Measurements from ENCODE around the gene PSMB5.
A peak's percentile ranks its signal among the peaks of the same experiment; 100 is the strongest.
"Not testable (repeated sequence)": the region's sequence is repeated elsewhere in the genome, so short reads cannot be mapped to it uniquely, and the experiment has no call there.

The PSMB5 gene

GRCh38 chr14:23043145-23043544 lies 8.4 kb upstream of the PSMB5 start:
- DNase-seq = no peak

- no peak for DNase-seq
Measured at GRCh38 chr14:23042162-23042965, 7.7 kb upstream of the PSMB5 start, which contains the start of gene PSMB11. Gene PSMB11, plus strand, starts transcription at chr14:23042212. Its CDS starts 14 bp downstream, at chr14:23042226.

GRCh38 chr14:23041729-23042128 lies 7.0 kb upstream of the PSMB5 start:
- DNase-seq = no peak

- DNase-seq = no peak
Measured at GRCh38 chr14:23040100-23040499, 5.4 kb upstream of the PSMB5 start.

GRCh38 chr14:23035303-23036144 lies 824 bp upstream of the PSMB5 start:
- no peak for DNase-seq

GRCh38 chr14:23033801-23034497 lies 751 bp downstream of the PSMB5 start:
- no peak for DNase-seq

GRCh38 chr14:23033251-23033727 lies 1.4 kb downstream of the PSMB5 start:
- DNase-seq = no peak

GRCh38 chr14:23030936-23031335 lies 3.8 kb downstream of the PSMB5 start:
- DNase-seq = no peak

GRCh38 chr14:23028799-23029198 lies 5.9 kb downstream of the PSMB5 start:
- no peak for DNase-seq

- peak; percentile 26 for DNase-seq
Measured at GRCh38 chr14:23025151-23025814, 9.4 kb downstream of the PSMB5 start.

- DNase-seq = no peak
Measured at GRCh38 chr14:23024612-23025075, 10.1 kb downstream of the PSMB5 start.

- DNase-seq = no peak
Measured at GRCh38 chr14:23023795-23024152, 10.9 kb downstream of the PSMB5 start.

- DNase-seq = no peak
Measured at GRCh38 chr14:23023022-23023794, 11.5 kb downstream of the PSMB5 start.

GRCh38 chr14:23021889-23022442 lies 12.7 kb downstream of the PSMB5 start:
- no peak for DNase-seq

- DNase-seq = no peak
Measured at GRCh38 chr14:23021434-23021833, 13.3 kb downstream of the PSMB5 start.

GRCh38 chr14:23020143-23021128 lies 14.3 kb downstream of the PSMB5 start:
- DNase-seq = no peak

- DNase-seq = no peak
Measured at GRCh38 chr14:23018107-23018506, 16.6 kb downstream of the PSMB5 start.

GRCh38 chr14:23017091-23017490 lies 17.6 kb downstream of the PSMB5 start:
- no peak for DNase-seq

GRCh38 chr14:23015618-23016017 lies 19.1 kb downstream of the PSMB5 start:
- no peak for DNase-seq

- DNase-seq = not testable (repeated sequence)
Measured at GRCh38 chr14:23013749-23014054, 21.0 kb downstream of the PSMB5 start.
